ENCODE data around the gene ESRRA.

Gene ESRRA

GRCh38 chr11:64357904-64358535 lies 52.7 kb downstream of the ESRRA start:
- Mint-ChIP-seq H3K27me3 (ENCODE audit: low read depth) (no peaks in the 10 kb centered on the region), H3K27ac (peak overlapping the region; percentile 77), H3K36me3 (ENCODE audit: low read depth) (peaks cover 28% of the 10 kb centered on the region), H3K9me3 (no peaks in the 10 kb centered on the region), H3K4me1 (ENCODE audit: low read depth) (peaks cover 29% of the 10 kb centered on the region), H3K4me3 (peak overlapping the region; percentile 70)
- peak; percentile 62 for DNase-seq (ENCODE audit: low spot score)

GRCh38 chr11:64358536-64358906 lies 53.2 kb downstream of the ESRRA start:
- Mint-ChIP-seq H3K9me3 (no peaks in the 10 kb centered on the region), H3K4me1 (ENCODE audit: low read depth) (peaks cover 29% of the 10 kb centered on the region), H3K27ac (no peak overlapping the region), H3K36me3 (ENCODE audit: low read depth) (peaks cover 32% of the 10 kb centered on the region), H3K4me3 (peak overlapping the region; percentile 70), H3K27me3 (ENCODE audit: low read depth) (no peaks in the 10 kb centered on the region)
- DNase-seq (ENCODE audit: low spot score) = no peak

GRCh38 chr11:64358907-64359711 lies 53.8 kb downstream of the ESRRA start, which contains the start of gene RPS6KA4:
Gene RPS6KA4, plus strand, starts transcription at chr11:64359162. Its CDS starts 74 bp downstream, at chr11:64359236.
- DNase-seq (ENCODE audit: low spot score) = peak; percentile 73
- Mint-ChIP-seq H3K4me1 (ENCODE audit: low read depth) (peaks cover 29% of the 10 kb centered on the region), H3K27ac (peak within 1 kb of the TSS; percentile 80)

GRCh38 chr11:64359712-64360445 lies 54.6 kb downstream of the ESRRA start:
- no peaks in the 10 kb centered on the region for H3K27me3 Mint-ChIP-seq (ENCODE audit: low read depth)
- H3K4me3 Mint-ChIP-seq = peak overlapping the region; percentile 92
- DNase-seq (ENCODE audit: low spot score) = no peak
- H3K36me3 Mint-ChIP-seq (ENCODE audit: low read depth) = peaks cover 37% of the 10 kb centered on the region
- no peaks in the 10 kb centered on the region for H3K9me3 Mint-ChIP-seq
- H3K4me1 Mint-ChIP-seq (ENCODE audit: low read depth) = peaks cover 29% of the 10 kb centered on the region
- H3K27ac Mint-ChIP-seq = peak overlapping the region; percentile 80

More at GRCh38 chr11:64358907-64359711, 53.8 kb downstream of the ESRRA start, which contains the start of gene RPS6KA4:
- Mint-ChIP-seq H3K36me3 (ENCODE audit: low read depth) (peaks cover 33% of the 10 kb centered on the region), H3K27me3 (ENCODE audit: low read depth) (no peaks in the 10 kb centered on the region), H3K4me3 (peak within 1 kb of the TSS; percentile 92), H3K9me3 (no peaks in the 10 kb centered on the region)

- H3K36me3 Mint-ChIP-seq (ENCODE audit: low read depth) = peaks cover 43% of the 10 kb centered on the region
- H3K27ac Mint-ChIP-seq = no peak overlapping the region
- no peaks in the 10 kb centered on the region for H3K9me3 Mint-ChIP-seq
- peaks cover 29% of the 10 kb centered on the region for H3K4me1 Mint-ChIP-seq (ENCODE audit: low read depth)
- H3K27me3 Mint-ChIP-seq (ENCODE audit: low read depth) = no peaks in the 10 kb centered on the region
- DNase-seq (ENCODE audit: low spot score) = no peak
- peak overlapping the region; percentile 92 for H3K4me3 Mint-ChIP-seq
Observed at GRCh38 chr11:64360448-64360921, 55.2 kb downstream of the ESRRA start.

GRCh38 chr11:64361659-64362058 lies 56.3 kb downstream of the ESRRA start:
- H3K4me3 Mint-ChIP-seq = no peak overlapping the region
- no peak for DNase-seq (ENCODE audit: low spot score)
- H3K27ac Mint-ChIP-seq = no peak overlapping the region
- peaks cover 27% of the 10 kb centered on the region for H3K4me1 Mint-ChIP-seq (ENCODE audit: low read depth)
- peaks cover 48% of the 10 kb centered on the region for H3K36me3 Mint-ChIP-seq (ENCODE audit: low read depth)
- no peaks in the 10 kb centered on the region for H3K27me3 Mint-ChIP-seq (ENCODE audit: low read depth)
- H3K9me3 Mint-ChIP-seq = no peaks in the 10 kb centered on the region

- H3K4me3 Mint-ChIP-seq = no peak overlapping the region
- no peak for DNase-seq (ENCODE audit: low spot score)
- H3K4me1 Mint-ChIP-seq (ENCODE audit: low read depth) = peaks cover 27% of the 10 kb centered on the region
- H3K9me3 Mint-ChIP-seq = no peaks in the 10 kb centered on the region
- H3K27me3 Mint-ChIP-seq (ENCODE audit: low read depth) = no peaks in the 10 kb centered on the region
- H3K36me3 Mint-ChIP-seq (ENCODE audit: low read depth) = peaks cover 50% of the 10 kb centered on the region
- H3K27ac Mint-ChIP-seq = no peak overlapping the region
Observed at GRCh38 chr11:64362339-64362738, 57.0 kb downstream of the ESRRA start.

- H3K9me3 Mint-ChIP-seq = no peaks in the 10 kb centered on the region
- peaks cover 53% of the 10 kb centered on the region for H3K36me3 Mint-ChIP-seq (ENCODE audit: low read depth)
- H3K4me3 Mint-ChIP-seq = no peak overlapping the region
- no peaks in the 10 kb centered on the region for H3K27me3 Mint-ChIP-seq (ENCODE audit: low read depth)
- DNase-seq (ENCODE audit: low spot score) = no peak
- H3K27ac Mint-ChIP-seq = no peak overlapping the region
- peaks cover 21% of the 10 kb centered on the region for H3K4me1 Mint-ChIP-seq (ENCODE audit: low read depth)
Observed at GRCh38 chr11:64364435-64364834, 59.1 kb downstream of the ESRRA start.

GRCh38 chr11:64364911-64365310 lies 59.6 kb downstream of the ESRRA start:
- no peak overlapping the region for H3K27ac Mint-ChIP-seq
- H3K4me3 Mint-ChIP-seq = no peak overlapping the region
- no peaks in the 10 kb centered on the region for H3K27me3 Mint-ChIP-seq (ENCODE audit: low read depth)
- peaks cover 16% of the 10 kb centered on the region for H3K4me1 Mint-ChIP-seq (ENCODE audit: low read depth)
- peaks cover 52% of the 10 kb centered on the region for H3K36me3 Mint-ChIP-seq (ENCODE audit: low read depth)
- no peak for DNase-seq (ENCODE audit: low spot score)
- no peaks in the 10 kb centered on the region for H3K9me3 Mint-ChIP-seq
